Activated CD4-positive, alpha-beta T cell treated with anti-CD3 and anti-CD28 coated beads, Interleukin-2, amount 10 ng/mL, durations not matched to agents 7 days and 5 days (primary cell): Measurements from ENCODE around the gene WDFY2. TPM values are rescaled to one million over a fixed set of nuclear protein-coding genes. Genes with fewer than 3 reads are reported as not detected.

Experiments
- CTCF ChIA-PET: fragments of 350-600 bp; sonication (Branson Sonifier 250); formaldehyde crosslinking; loops from one replicate; lab custom pipeline; 2021; ENCODE audit warnings: antibody characterized with exemption; lab: Charles Lee
- POLR2A ChIA-PET: fragments of 350-600 bp; sonication (Branson Sonifier 250); formaldehyde crosslinking; loops from one replicate; lab custom pipeline; 2021; ENCODE audit warnings: antibody characterized with exemption; lab: Charles Lee
- DNase-seq: peaks from one replicate; pipeline ENCODE4 v3.0.0-alpha.2; 2020
- H3K27ac Mint-ChIP-seq: one replicate; pipeline ENCODE4 v1.8.0; 2021; ENCODE audit warnings: mild to moderate bottlenecking, moderate library complexity, mixed read lengths
- H3K27me3 Mint-ChIP-seq: one replicate; pipeline ENCODE4 v1.8.0; 2021; ENCODE audit warnings: mixed read lengths
- H3K36me3 Mint-ChIP-seq: one replicate; pipeline ENCODE4 v1.8.0; 2021; ENCODE audit warnings: low read depth, mixed read lengths
- H3K4me1 Mint-ChIP-seq: one replicate; pipeline ENCODE4 v1.8.0; 2021; ENCODE audit warnings: mixed read lengths
- H3K4me3 Mint-ChIP-seq: one replicate; pipeline ENCODE4 v1.8.0; 2021; ENCODE audit warnings: mild to moderate bottlenecking, moderate library complexity, mixed read lengths
- H3K9me3 Mint-ChIP-seq: one replicate; pipeline ENCODE4 v1.8.0; 2021; ENCODE audit warnings: mixed read lengths
- total RNA-seq, 2 experiments: library from RNA; stranded (reverse); gene quantifications; one replicate each; pipeline ENCODE4 v1.2.3, GENCODE V29; 2021

WDFY2 gene
- total RNA-seq, 2 experiments from 2014 or later, result 10.9 to 12.6 TPM

DNA sequence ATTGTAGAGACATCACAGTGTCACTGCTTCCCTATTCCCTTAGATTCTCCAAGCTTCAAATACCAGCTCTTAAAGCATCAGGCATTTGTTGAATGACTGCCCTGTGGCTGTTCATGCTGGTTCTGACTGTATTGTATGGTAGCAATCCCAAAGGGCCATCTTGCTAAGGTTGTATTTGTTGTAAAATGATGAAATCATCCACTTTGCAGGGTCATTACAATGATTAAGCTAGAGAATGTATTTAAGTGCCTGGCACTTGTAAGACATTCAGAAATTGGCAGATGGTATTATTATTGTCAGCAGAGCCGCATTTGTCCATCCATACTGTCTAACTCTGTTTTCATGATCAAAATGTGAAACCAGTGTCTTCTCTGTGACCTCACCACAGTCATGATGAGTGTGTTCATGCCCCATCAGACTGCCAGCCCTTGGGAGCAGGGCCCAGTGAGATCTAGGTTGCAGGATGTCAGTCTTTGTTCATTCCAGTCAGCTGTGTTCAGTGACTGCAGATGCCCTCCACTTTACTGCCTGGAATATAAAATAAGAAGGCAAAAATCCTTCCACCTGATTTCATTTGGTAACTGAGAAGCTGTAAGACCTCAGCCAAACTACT lies 133.6 kb downstream of the WDFY2 start:
- DNase-seq, result no peak
- Mint-ChIP-seq H3K27ac (no peak overlapping the region), H3K27me3 (no peaks in the 10 kb centered on the region), H3K4me3 (no peak overlapping the region), H3K4me1 (peaks cover 1% of the 10 kb centered on the region), H3K36me3 (peaks cover 2% of the 10 kb centered on the region), H3K9me3 (no peaks in the 10 kb centered on the region)
- CTCF ChIA-PET, result interaction anchor here (1.1 kb wide), 1 partner anchor 92 kb away, joined by 5 read pairs; no protein-coding TSS in a partner anchor
- POLR2A ChIA-PET, result interaction anchor here (0.7 kb wide), 1 partner anchor 23 kb away, joined by 5 read pairs; no protein-coding TSS in a partner anchor

GRCh38 chr13:51719394-51719793 lies 135.1 kb downstream of the WDFY2 start:
- H3K27ac Mint-ChIP-seq, result no peak overlapping the region
- H3K27me3 Mint-ChIP-seq, result no peaks in the 10 kb centered on the region
- DNase-seq, result no peak
- no peak overlapping the region for H3K4me3 Mint-ChIP-seq
- CTCF ChIA-PET, result interaction anchor here (1.2 kb wide), 1 partner anchor 12 kb away, joined by 3 read pairs; no protein-coding TSS in a partner anchor
- peaks cover 2% of the 10 kb centered on the region for H3K36me3 Mint-ChIP-seq
- H3K9me3 Mint-ChIP-seq, result no peaks in the 10 kb centered on the region
- POLR2A ChIA-PET, result no interaction called here
- H3K4me1 Mint-ChIP-seq, result no peaks in the 10 kb centered on the region

DNA sequence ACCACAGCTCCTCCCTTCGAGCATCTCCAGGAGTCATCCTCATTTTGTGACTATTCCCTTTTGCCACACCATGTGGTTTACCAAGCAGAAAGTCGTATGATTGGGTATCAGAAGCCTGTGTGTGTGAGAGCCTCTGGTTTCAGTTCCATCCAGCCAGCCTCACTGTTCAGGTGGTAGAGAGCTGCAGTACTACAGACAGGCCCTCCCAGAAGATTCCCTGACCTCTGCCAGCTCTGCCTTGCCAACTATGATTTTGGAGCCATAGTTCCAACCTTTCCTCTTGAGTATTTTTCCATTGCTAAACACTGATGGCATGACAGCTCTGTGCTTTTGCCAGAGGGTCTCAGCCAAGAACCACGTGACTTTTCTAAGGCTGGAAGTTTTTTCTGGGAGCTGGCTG lies 137.2 kb downstream of the WDFY2 start:
- Mint-ChIP-seq H3K36me3 (peaks cover 2% of the 10 kb centered on the region), H3K4me1 (no peaks in the 10 kb centered on the region), H3K27ac (no peak overlapping the region), H3K9me3 (no peaks in the 10 kb centered on the region), H3K27me3 (no peaks in the 10 kb centered on the region), H3K4me3 (no peak overlapping the region)
- DNase-seq, result no peak
- CTCF ChIA-PET, result interaction anchor here (0.9 kb wide), 1 partner anchor 16 kb away, joined by 3 read pairs; no protein-coding TSS in a partner anchor
- POLR2A ChIA-PET, result no interaction called here

GRCh38 chr13:51723529-51723928 lies 139.3 kb downstream of the WDFY2 start:
- no peak overlapping the region for H3K27ac Mint-ChIP-seq
- no peaks in the 10 kb centered on the region for H3K9me3 Mint-ChIP-seq
- H3K36me3 Mint-ChIP-seq, result peaks cover 9% of the 10 kb centered on the region
- no peaks in the 10 kb centered on the region for H3K4me1 Mint-ChIP-seq
- DNase-seq, result no peak
- ChIA-PET POLR2A (no interaction called here), CTCF (no interaction called here)
- H3K27me3 Mint-ChIP-seq, result no peaks in the 10 kb centered on the region
- no peak overlapping the region for H3K4me3 Mint-ChIP-seq

GRCh38 chr13:51724721-51725120 lies 140.5 kb downstream of the WDFY2 start:
- ChIA-PET POLR2A (no interaction called here), CTCF (no interaction called here)
- no peak for DNase-seq

GRCh38 chr13:51726446-51727193 lies 142.4 kb downstream of the WDFY2 start:
- Mint-ChIP-seq H3K36me3 (peaks cover 9% of the 10 kb centered on the region), H3K27ac (no peak overlapping the region)
- CTCF ChIA-PET, result no interaction called here

More at GRCh38 chr13:51724721-51725120, 140.5 kb downstream of the WDFY2 start:
- Mint-ChIP-seq H3K36me3 (peaks cover 9% of the 10 kb centered on the region), H3K27ac (no peak overlapping the region), H3K4me3 (no peak overlapping the region), H3K9me3 (no peaks in the 10 kb centered on the region), H3K27me3 (no peaks in the 10 kb centered on the region), H3K4me1 (no peaks in the 10 kb centered on the region)

GRCh38 chr13:51727634-51728274 lies 143.5 kb downstream of the WDFY2 start:
- Mint-ChIP-seq H3K36me3 (peaks cover 6% of the 10 kb centered on the region), H3K4me3 (no peak overlapping the region), H3K27ac (no peak overlapping the region), H3K27me3 (no peaks in the 10 kb centered on the region), H3K9me3 (no peaks in the 10 kb centered on the region), H3K4me1 (peaks cover 5% of the 10 kb centered on the region)
- DNase-seq, result no peak
- ChIA-PET POLR2A (no interaction called here), CTCF (interaction anchor here (0.7 kb wide), 1 partner anchor 295 kb away, joined by 3 read pairs; no protein-coding TSS in a partner anchor)

More at GRCh38 chr13:51726446-51727193, 142.4 kb downstream of the WDFY2 start:
- no peaks in the 10 kb centered on the region for H3K9me3 Mint-ChIP-seq
- no peak overlapping the region for H3K4me3 Mint-ChIP-seq
- peaks cover 4% of the 10 kb centered on the region for H3K4me1 Mint-ChIP-seq
- POLR2A ChIA-PET, result no interaction called here
- no peak for DNase-seq
- H3K27me3 Mint-ChIP-seq, result no peaks in the 10 kb centered on the region

DNA sequence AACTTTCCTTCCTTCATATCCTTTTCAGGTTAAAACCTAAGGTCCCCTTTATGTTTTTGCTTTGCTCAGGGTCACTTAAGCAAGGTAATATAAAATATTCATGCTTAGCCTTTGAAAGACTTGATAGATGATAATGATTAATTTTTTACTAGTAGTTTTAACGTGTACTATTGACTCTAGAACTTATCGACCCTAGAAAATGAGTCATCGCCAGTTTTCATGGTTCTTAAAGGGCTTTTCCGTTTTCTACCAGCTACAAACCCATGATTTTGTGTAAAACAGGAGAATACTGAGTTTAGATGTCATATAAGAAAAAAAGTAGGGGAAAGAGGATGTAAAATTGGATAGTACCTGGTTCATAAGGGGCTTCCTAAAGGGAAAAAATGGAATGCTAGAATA lies 144.0 kb downstream of the WDFY2 start:
- Mint-ChIP-seq H3K27me3 (no peaks in the 10 kb centered on the region), H3K4me3 (no peak overlapping the region), H3K4me1 (peaks cover 5% of the 10 kb centered on the region), H3K36me3 (peaks cover 6% of the 10 kb centered on the region), H3K9me3 (no peaks in the 10 kb centered on the region), H3K27ac (no peak overlapping the region)
- DNase-seq, result no peak
- ChIA-PET POLR2A (no interaction called here), CTCF (interaction anchor here (0.7 kb wide), 1 partner anchor 296 kb away, joined by 3 read pairs; no protein-coding TSS in a partner anchor)

DNA sequence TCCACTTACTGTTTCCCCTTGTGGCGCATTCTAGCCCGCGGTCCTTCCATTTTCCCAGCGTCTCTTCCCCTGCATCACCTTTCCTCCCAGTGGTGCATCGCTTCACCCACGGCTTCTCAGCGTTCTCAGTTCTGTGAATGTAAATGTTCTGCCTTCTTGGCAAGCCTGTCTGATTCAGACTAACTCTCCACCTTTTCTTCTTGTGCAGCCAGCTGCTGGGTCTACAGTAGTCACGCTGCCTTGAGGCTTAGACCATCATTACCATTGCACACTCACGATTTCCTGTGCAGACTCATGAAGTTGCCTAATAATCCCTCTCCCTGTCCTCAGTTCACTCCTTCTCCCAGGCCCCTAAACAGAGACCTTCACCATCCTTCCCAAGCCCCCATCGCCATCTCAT lies 144.7 kb downstream of the WDFY2 start:
- Mint-ChIP-seq H3K36me3 (peaks cover 6% of the 10 kb centered on the region), H3K27ac (no peak overlapping the region), H3K9me3 (no peaks in the 10 kb centered on the region), H3K27me3 (no peaks in the 10 kb centered on the region), H3K4me1 (peaks cover 5% of the 10 kb centered on the region), H3K4me3 (no peak overlapping the region)
- POLR2A ChIA-PET, result no interaction called here
- DNase-seq, result no peak
- CTCF ChIA-PET, result no interaction called here

- H3K27me3 Mint-ChIP-seq, result no peaks in the 10 kb centered on the region
- POLR2A ChIA-PET, result no interaction called here
- H3K4me3 Mint-ChIP-seq, result no peak overlapping the region
- H3K9me3 Mint-ChIP-seq, result no peaks in the 10 kb centered on the region
- CTCF ChIA-PET, result interaction anchor here (0.6 kb wide), 1 partner anchor 15 kb away, joined by 3 read pairs; no protein-coding TSS in a partner anchor
- DNase-seq, result no peak
- H3K36me3 Mint-ChIP-seq, result peaks cover 6% of the 10 kb centered on the region
- peaks cover 5% of the 10 kb centered on the region for H3K4me1 Mint-ChIP-seq
- H3K27ac Mint-ChIP-seq, result no peak overlapping the region
These were observed 145.7 kb downstream of the WDFY2 start for GRCh38 chr13:51729866-51730553.

DNA sequence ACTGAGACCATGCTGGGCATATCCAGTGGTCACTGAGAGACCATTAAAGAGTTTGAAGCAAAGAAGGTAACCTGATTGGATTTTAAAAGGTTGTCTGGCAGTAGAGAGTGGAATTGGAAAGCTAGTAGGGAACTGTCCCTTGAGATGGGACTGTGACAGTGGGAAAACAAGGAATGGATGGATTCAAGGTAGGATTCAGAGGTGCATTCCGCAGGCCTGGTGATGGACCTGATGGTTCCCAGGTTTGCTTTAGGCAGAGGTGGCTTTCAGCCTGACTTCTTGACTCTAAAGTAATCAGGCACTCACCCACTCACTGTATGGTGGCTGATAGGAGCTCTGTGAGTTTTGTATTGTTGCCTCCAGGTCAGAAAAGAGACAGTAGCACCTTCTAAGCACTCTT lies 146.7 kb downstream of the WDFY2 start:
- no peak overlapping the region for H3K27ac Mint-ChIP-seq
- peaks cover 10% of the 10 kb centered on the region for H3K36me3 Mint-ChIP-seq
- H3K4me1 Mint-ChIP-seq, result peaks cover 5% of the 10 kb centered on the region
- CTCF ChIA-PET, result interaction anchor here (1.0 to 1.5 kb wide), 2 partner anchors 11 to 55 kb away, joined by 3 read pairs; no protein-coding TSS in a partner anchor
- no peaks in the 10 kb centered on the region for H3K27me3 Mint-ChIP-seq
- no peak overlapping the region for H3K4me3 Mint-ChIP-seq
- POLR2A ChIA-PET, result no interaction called here
- no peaks in the 10 kb centered on the region for H3K9me3 Mint-ChIP-seq
- no peak for DNase-seq

DNA sequence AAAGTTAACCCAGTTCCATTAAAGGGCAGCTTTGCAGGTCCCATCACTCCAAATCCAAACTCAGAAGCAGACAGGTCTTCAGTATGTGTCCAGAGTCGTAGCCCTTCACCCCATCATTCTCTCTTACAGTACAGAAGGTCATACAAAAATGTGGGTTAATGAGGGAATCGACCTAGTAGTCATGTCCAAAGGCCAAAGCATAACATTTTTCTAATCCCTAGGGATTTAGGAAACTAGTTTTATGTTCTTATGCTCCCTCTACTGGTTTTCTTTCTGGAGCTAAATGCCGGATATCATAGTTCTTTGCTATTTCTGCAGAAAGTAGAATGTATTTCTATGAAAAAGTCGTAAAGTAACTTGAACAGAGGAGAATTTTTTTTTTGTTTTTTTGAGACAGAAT lies 147.5 kb downstream of the WDFY2 start:
- no peak for DNase-seq
- no peaks in the 10 kb centered on the region for H3K27me3 Mint-ChIP-seq
- no peak overlapping the region for H3K27ac Mint-ChIP-seq
- POLR2A ChIA-PET, result interaction anchor here (0.7 kb wide), 1 partner anchor 26 kb away, joined by 3 read pairs; no protein-coding TSS in a partner anchor
- H3K9me3 Mint-ChIP-seq, result no peaks in the 10 kb centered on the region
- CTCF ChIA-PET, result interaction anchor here (1.0 to 1.5 kb wide), 2 partner anchors 12 to 55 kb away, joined by 3 read pairs; no protein-coding TSS in a partner anchor
- peaks cover 5% of the 10 kb centered on the region for H3K4me1 Mint-ChIP-seq
- H3K36me3 Mint-ChIP-seq, result peaks cover 13% of the 10 kb centered on the region
- no peak overlapping the region for H3K4me3 Mint-ChIP-seq
